CD4-positive, alpha-beta T cell treated with Interleukin-2 at 100 ng/mL for 4 hours (primary cell): Measurements from ENCODE around the gene TCF7L2.

Source experiments
- DNase-seq: peaks from one replicate; pipeline ENCODE4 v3.0.0-alpha.2; 2020; ENCODE audit warnings: low spot score

Gene TCF7L2

GRCh38 chr10:113067501-113067900, 117.5 kb downstream of the TCF7L2 start:
- no peak for DNase-seq

DNA sequence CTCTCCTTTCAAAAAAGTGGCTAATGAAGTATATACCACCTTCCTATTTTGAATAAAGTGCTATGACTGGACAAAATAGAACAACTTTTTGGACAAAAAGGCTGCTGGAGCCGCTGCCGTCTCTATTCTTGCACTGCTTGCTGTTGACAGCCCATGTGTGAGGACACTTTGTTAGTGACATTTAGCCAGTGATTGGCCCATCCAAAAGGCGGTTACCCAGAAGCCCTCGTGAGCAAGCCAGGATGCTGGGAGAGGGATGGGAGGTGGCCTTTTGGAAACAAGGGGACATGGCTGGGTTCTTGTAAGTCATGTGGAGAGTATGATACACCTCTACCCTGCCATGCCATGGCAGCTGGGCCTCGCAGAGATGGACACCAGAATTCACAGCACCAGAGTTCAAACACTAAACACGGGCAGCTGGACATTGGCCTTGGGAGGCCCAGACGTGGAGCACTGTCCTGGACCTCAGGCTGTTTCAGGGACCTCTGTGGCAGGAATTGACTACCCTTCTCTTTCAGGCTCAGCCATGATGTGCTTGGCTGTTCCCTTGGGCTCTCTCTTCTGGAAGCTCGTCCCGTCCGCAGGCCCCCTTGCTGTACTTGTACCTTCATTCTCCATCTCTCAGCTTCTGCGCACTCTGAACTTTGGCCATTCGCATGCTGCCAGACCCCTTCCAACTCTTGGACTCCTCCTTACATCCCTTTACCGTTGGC, 118.3 kb downstream of the TCF7L2 start:
- DNase-seq: no peak

DNA sequence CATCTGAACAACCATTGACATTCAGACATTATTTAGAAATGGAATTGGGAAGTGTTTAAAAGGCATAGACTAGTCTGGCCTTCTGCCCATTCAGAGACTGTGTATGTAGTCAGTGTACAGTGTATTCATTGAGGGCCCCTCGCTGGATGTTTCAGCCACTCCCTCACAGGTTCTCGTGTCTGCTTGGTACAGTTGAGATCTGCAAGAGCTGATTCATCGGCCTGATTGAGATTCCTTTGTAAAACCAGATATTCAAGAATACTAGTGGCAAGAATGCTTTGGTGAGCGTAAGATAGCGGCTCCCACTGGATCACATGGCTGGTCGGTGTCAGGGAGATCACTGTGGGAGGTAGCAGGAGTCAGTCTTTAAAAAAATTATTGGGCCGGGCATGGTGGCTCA, 119.5 kb downstream of the TCF7L2 start:
- DNase-seq: no peak

DNA sequence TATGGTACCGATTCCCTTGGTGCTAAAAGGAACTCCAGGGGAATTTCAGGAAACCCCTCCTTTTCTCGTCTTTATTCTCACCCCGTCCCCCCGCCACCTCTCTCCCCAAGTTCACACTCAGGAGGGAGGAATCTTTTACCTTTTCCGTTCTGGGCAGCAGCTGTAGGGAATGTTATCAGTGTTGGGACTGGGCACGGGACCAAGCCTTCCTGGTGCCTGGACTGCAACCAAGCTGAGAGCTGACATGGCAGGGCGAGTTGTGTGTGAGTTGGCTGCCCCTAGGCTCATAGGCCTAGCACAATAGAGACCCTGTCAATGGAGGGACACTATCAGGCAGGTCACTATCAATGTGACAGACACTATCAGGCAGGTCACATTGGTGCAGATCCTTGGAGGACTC, 121.4 kb downstream of the TCF7L2 start:
- no peak for DNase-seq

- no peak for DNase-seq
Measured at GRCh38 chr10:113073549-113074189, 123.6 kb downstream of the TCF7L2 start.

- DNase-seq: no peak
Measured at GRCh38 chr10:113076949-113077348, 126.9 kb downstream of the TCF7L2 start.

GRCh38 chr10:113078282-113078907, 128.3 kb downstream of the TCF7L2 start:
- no peak for DNase-seq

DNA sequence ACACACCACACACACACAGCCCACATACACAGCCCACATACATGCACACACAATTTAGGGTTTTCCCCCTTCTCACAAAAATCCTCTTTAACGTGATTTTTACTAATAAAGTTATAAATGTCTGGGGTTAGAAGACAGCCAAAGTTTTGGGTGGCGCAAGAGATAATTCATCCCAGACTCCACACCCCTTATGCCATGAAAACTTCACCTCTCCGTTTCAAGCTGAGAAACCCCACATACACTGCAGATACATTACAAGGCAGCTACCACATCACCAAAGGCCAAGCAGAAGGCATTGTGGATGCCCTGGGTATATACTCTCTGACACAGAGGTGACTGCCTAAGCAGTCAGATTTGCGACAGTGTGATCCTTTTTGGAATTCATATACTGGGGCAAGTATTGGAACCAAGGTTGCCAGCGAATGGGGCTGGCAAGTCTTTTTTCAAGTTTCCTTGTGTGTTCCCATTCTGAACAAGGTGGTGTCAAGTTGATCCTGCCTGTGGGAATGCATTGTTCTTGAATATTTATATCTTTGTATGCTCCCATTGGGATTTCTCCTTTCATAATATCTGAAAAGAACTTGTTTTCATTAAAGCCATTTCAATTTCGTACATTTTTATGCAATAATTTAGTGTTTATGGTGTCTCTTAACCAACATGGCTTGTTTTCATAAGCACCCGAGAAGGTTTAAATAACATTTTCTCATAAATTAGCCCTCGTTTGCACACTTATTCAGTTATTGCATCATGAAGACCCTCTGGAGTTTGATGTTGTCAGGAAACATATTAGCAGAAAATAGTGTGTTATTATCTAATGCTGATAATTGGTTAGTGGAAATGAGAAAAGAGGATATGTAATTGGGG, 130.2 kb downstream of the TCF7L2 start:
- DNase-seq: no peak

- DNase-seq: no peak
Measured at GRCh38 chr10:113080925-113081229, 130.8 kb downstream of the TCF7L2 start.

GRCh38 chr10:113084031-113084430, 134.0 kb downstream of the TCF7L2 start:
- DNase-seq: no peak

DNA sequence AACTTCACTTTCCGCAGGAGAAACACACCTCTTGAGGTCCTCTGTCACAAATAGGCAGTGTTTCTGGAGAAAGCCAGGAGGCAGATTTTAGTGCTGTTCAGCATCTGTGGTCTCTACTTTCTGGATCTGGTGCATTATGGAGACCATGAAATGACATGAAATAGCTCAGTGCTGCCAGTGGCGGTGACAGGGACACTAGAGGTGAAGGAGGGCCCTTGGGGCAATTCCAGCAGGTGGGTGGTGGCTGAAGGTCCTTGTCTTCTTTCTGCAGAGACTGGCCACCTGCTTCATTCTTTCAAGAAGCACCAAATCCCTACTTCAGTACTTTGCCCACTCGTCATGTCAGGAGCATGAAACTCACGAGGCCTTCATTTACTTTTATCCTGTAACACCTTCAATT, 135.7 kb downstream of the TCF7L2 start:
- DNase-seq: no peak

GRCh38 chr10:113086282-113086681, 136.2 kb downstream of the TCF7L2 start:
- DNase-seq: no peak

DNA sequence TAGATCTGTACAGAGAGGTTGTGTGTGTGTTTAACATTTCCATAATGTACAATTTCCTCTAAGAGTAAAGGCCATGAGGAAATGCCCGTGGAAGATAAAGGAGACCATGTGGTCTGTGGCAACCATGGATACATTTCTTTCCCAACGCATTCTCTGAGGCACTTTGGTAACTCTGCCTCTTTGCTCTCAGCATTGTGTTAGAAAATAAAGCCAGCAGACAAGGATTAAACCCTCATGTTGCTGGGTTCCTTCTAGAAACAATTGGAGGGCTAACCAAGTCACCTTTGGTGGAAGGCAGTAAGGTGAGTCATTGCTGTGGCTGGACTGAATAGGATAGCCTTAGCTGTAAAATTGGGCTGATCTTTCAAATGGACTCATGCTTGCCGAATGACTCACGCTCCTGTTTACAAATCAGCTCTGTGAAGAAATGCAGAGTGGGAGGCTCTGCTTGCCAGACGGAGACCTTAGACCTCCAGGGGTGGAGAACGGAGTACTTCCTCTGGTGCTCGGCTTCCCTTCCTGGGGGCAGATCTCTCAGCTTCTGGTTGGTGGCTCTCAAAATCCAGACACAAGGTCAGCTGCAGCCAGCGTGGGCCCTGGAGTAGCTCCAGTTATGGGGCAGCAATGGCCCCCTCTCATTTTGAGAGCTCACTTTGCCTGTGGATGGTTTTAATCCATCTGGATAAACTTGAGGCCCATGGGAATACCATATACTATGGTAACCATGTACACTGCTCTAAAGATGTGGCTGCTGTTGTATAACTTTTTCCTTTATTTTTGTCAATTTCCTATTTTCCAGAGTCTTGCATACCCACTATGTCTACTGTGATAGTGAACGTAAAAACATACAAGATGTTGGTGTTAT, 137.3 kb downstream of the TCF7L2 start:
- DNase-seq: no peak

GRCh38 chr10:113088194-113088593, 138.1 kb downstream of the TCF7L2 start:
- DNase-seq: no peak

DNA sequence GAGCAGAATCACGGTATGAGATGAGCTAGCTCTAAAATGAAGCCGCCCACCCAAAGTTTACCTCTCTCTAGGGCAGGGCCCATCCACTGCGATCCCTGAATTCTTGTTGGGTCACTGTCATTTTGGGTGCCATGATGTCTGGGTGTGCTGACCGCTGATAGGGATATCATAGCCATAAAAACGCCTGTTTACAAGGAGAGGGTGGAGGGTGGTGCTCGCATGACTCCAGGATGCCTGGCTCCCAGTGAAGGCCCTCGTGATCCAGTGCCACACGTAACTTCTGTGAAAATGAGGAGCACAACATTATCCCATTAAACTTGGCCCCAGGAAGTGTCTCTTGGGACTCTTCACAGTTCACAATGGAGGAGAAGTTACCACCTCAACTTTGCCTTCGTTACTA, 139.5 kb downstream of the TCF7L2 start:
- no peak for DNase-seq

GRCh38 chr10:113091920-113092319, 141.9 kb downstream of the TCF7L2 start:
- DNase-seq: no peak

DNA sequence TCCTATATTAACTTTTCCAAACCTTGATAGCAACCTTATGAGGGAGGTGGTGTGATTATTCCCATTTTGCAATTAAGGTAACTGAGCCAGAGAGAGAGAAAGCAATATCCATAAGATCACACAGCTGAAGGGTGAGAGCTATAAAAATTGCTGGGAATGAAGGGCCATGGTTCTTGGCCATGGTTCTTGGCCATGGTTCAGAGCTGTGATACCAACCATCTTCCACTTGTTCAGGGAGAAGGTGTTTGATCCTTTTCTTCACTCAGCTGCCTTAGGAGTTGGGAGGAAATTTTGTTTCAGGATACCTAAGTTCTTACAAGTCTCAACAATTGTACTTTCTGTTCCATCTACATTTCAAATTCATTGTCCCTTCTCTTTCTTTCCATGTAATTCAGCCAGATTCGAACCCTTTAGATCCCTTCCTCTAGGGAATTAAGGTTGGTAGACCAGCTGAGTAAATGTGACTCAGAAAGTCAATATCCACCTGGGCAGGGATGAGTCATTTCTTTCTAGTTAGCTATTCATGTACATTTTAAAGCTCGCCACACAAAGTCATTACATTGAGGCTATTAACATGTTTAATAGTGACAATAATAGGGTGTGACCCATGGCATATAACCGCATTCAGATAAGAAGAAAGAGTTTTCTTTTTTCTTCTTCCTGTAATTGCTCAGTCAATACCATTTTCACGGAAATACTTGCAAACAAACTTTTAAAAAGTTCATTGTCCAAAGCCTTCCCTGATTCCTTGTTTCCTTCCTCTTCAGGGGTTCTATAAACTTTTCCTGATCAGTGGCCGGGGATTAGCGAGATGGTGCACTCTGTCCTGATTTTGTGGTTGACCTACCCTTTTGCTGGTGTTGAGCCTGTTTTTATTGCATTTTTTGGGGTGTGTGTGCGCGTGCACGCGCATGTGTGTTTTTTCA, 143.4 kb downstream of the TCF7L2 start:
- DNase-seq: peak; percentile 30

- DNase-seq: peak; percentile 31
Measured at GRCh38 chr10:113094114-113094486, 144.1 kb downstream of the TCF7L2 start.

GRCh38 chr10:113095419-113096127, 145.5 kb downstream of the TCF7L2 start:
- DNase-seq: no peak
